A375 (cell line): Measurements from ENCODE around the gene LDHA. TPM values are rescaled to one million over a fixed set of nuclear protein-coding genes. Genes with fewer than 3 reads are reported as not detected.

ENCODE experiments used
- small RNA-seq: library from RNA; depleted of rRNA; stranded (forward); fragments of <200 nt; gene quantifications from one replicate; pipeline ENCODE3, GENCODE V24; 2014
- total RNA-seq: library from RNA; depleted of rRNA; stranded (reverse); fragments of >200 nt; shearing (Covaris generic); gene quantifications from 2 replicates; pipeline ENCODE4 v1.2.3, GENCODE V29; 2014; rRNA removed

Gene LDHA
- total RNA-seq, result 465 and 518 TPM in 2 replicates

GRCh38 chr11:18394275-18394927 is at the start of gene LDHA:
Gene LDHA (plus strand): TSS chr11:18394563. CDS start chr11:18396843, 2,280 bp downstream.

DNA sequence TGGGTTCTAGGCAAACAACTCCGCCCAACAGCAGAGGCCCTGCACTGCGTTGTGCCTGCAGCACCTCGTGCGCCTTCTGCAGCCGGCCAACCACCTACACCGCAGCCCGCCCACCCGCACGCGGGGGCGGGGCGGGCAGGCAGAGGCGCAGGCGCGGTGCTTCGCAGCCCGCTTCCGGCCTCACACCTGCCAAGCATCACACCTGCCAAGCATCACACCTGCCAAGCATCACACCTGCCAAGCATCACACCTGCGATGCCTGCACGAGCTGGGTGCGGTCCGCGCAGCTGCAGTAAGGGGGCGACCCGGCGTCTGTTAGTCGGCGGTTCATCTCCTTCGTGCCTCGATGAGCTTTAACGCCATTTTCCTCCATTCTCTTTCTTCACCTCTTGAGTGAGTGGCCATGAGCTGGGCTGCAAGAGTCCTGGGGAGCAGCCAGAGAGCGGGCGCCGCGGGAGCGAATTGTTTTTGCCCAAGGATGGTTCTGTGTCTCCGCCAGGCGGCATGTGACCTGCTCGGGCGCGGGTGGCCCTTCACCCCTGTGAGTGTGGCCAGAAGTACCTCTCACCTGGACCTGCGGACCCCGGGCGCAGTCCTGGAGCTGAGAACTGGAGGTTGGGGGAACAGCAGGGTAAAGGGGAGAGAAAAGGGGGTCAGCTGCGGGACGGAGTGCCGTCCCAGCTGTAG is 61.5 kb downstream of the LDHA start, which contains the start of gene LDHAL6A:
Gene LDHAL6A (plus strand): TSS at position 171 of the 687 bp plus-strand sequence. CDS start 825 bp downstream, outside the sequence.

Small RNAs within 50 kb of the gene (small RNA-seq; reads per million reads assigned to genes)
- not detected for gene MIR3159

Other genes with a start within 250 kb of the LDHA start
- gene MRGPRX4, start 221.7 kb upstream of the LDHA start, total RNA-seq, result 1.2 and 1.5 TPM in 2 replicates
- not detected in 2 replicates for gene SAA4, start 157.8 kb upstream of the LDHA start, total RNA-seq
- gene SAA2, start 145.9 kb upstream of the LDHA start, total RNA-seq, result 0.60 TPM in 1 of 2 replicates, not detected in the other
- gene SAA1, start 128.3 kb upstream of the LDHA start, total RNA-seq, result not detected in 2 replicates
- gene HPS5, start 72.4 kb upstream of the LDHA start, total RNA-seq, result 33.8 and 33.9 TPM in 2 replicates
- 33.3 and 33.5 TPM in 2 replicates for gene GTF2H1, start 72.0 kb upstream of the LDHA start, total RNA-seq
- 1.7 and 3.7 TPM in 2 replicates for gene LDHC, start 17.8 kb downstream of the LDHA start, total RNA-seq
- gene LDHAL6A, start 61.3 kb downstream of the LDHA start, total RNA-seq, result not detected in 2 replicates
- gene TSG101, start 132.4 kb downstream of the LDHA start, total RNA-seq, result 68.1 and 84.3 TPM in 2 replicates
- 6.2 and 8.4 TPM in 2 replicates for gene UEVLD, start 194.2 kb downstream of the LDHA start, total RNA-seq
- not detected in 2 replicates for gene MISFA, start 205.2 kb downstream of the LDHA start, total RNA-seq
- gene SPTY2D1, start 239.8 kb downstream of the LDHA start, total RNA-seq, result 10.1 and 18.0 TPM in 2 replicates